CD4-positive, alpha-beta T cell (primary cell): ENCODE results near the gene AIFM3. TPM values are rescaled to one million over a fixed set of nuclear protein-coding genes. Genes with fewer than 3 reads are reported as not detected.
"Not testable (repeated sequence)": the region's sequence is repeated elsewhere in the genome, so short reads cannot be mapped to it uniquely, and the experiment has no call there.

Source experiments
- ATAC-seq: fragments of 200-7000 bp; cut with Tn5 transposase; one replicate; pipeline ENCODE4 v1.10.0; 2022; ENCODE audit warnings: mild to moderate bottlenecking; ENCODE audit not compliant: poor library complexity
- CTCF ChIA-PET: fragments of 350-600 bp; sonication (Branson Sonifier 250); formaldehyde crosslinking; loops from one replicate; lab custom pipeline; 2021; ENCODE audit warnings: antibody characterized with exemption, inconsistent platforms; lab: Charles Lee
- POLR2A ChIA-PET: fragments of 350-600 bp; sonication (Branson Sonifier 250); formaldehyde crosslinking; loops from one replicate; lab custom pipeline; 2021; ENCODE audit warnings: antibody characterized with exemption, inconsistent platforms; lab: Charles Lee
- DNase-seq, 14 experiments: peaks; one replicate each; pipeline ENCODE4 v3.0.0-alpha.2; 2013 to 2020; ENCODE audit warnings: mixed read lengths in 2 of 14
- H3K27ac ChIP-seq, 2 donors: one replicate each; pipeline versions ENCODE4 v1.5.1 to v1.7.0; 2013; ENCODE audit warnings: low read length in 2 of 2, low read depth in 1 of 2, mild to moderate bottlenecking in 1 of 2
- H3K27me3 ChIP-seq, 2 experiments: 1 replicate in 1 of 2; 2 replicates in 1 of 2; pipeline versions ENCODE4 v1.6.1 to v1.7.0; 2013; ENCODE audit warnings: low read length in 2 of 2, control low read depth in 1 of 2, mild to moderate bottlenecking in 1 of 2, moderate library complexity in 1 of 2; ENCODE audit not compliant: insufficient read depth in 2 of 2, control insufficient read depth in 1 of 2
- H3K36me3 ChIP-seq: one replicate; pipeline ENCODE4 v1.6.1; 2013; ENCODE audit warnings: low read length, control low read depth; ENCODE audit not compliant: insufficient read depth
- H3K4me1 ChIP-seq: one replicate; pipeline ENCODE4 v1.6.1; 2013; ENCODE audit warnings: low read length, control low read depth; ENCODE audit not compliant: insufficient read depth
- H3K4me3 ChIP-seq: one replicate; pipeline ENCODE4 v1.5.1; 2013; ENCODE audit warnings: mild to moderate bottlenecking, low read length, moderate library complexity
- H3K9me3 ChIP-seq, 2 experiments: 1 replicate in 1 of 2; 2 replicates in 1 of 2; pipeline versions ENCODE4 v1.6.1 to v1.7.0; 2013; ENCODE audit warnings: low read length in 2 of 2, mild to moderate bottlenecking in 2 of 2, control low read depth in 1 of 2, moderate library complexity in 1 of 2; ENCODE audit not compliant: control insufficient read depth in 1 of 2, insufficient read depth in 1 of 2
- H3K27ac Mint-ChIP-seq: one replicate; pipeline ENCODE4 v1.8.0; 2020; ENCODE audit warnings: mixed read lengths
- H3K27me3 Mint-ChIP-seq: one replicate; pipeline ENCODE4 v1.8.0; 2021; ENCODE audit warnings: mixed read lengths
- H3K36me3 Mint-ChIP-seq: one replicate; pipeline ENCODE4 v1.8.0; 2021; ENCODE audit warnings: low read depth, mixed read lengths
- H3K4me1 Mint-ChIP-seq: one replicate; pipeline ENCODE4 v1.8.0; 2021; ENCODE audit warnings: low read depth, mixed read lengths
- H3K4me3 Mint-ChIP-seq: one replicate; pipeline ENCODE4 v1.8.0; 2020; ENCODE audit warnings: mild to moderate bottlenecking, mixed read lengths
- H3K9me3 Mint-ChIP-seq: one replicate; pipeline ENCODE4 v1.8.0; 2020; ENCODE audit warnings: mixed read lengths
- intact Hi-C, 2 experiments: fragments of 100-400 bp; cut with DNase I in 1 of 2; cut with micrococcal nuclease in 1 of 2; formaldehyde crosslinking; loops; one replicate each; pipeline versions ENCODE4 v1.15.1 to v1.9.0; 2023 to 2025; cut with DNase I, micrococcal nuclease
- total RNA-seq, 174 experiments: library from RNA in 2 of 174; stranded (reverse) in 2 of 174; gene quantifications; one replicate each; pipeline ENCODE4 v1.2.3 and lab custom pipeline; 2021 to 2026
- TF ChIP-seq, protein P1 (sequence below): fragments of 200-600 bp; IDR thresholded peaks from one replicate; pipeline ENCODE4 v1.8.0; 2022; ENCODE audit warnings: antibody characterized with exemption, mild to moderate bottlenecking

AIFM3 gene
- total RNA-seq, 2 experiments from 2014 or later = 0.34 to 0.41 TPM

DNA sequence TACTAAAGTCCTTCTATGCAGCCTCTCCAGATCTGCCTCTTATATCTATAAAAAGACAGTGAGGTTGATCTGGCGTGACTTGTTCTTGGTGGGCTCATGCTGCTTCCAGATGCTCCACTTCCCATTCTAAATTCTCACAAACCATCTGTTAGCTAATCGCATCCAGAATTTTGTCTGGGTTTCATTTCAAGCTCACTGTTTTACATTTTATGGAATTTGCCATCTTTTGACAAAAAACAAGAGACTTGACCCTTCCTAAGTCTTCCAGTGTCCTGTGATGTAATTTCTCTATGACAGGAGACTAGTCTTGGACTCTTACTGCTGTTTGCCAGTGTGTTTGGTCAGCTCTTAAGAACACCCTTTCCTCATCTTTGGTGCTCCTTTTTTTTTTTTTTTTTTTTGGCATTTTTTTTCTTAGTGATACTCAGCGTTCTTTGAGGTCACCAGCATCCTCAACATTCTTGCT lies 26.8 kb upstream of the AIFM3 start:
- Mint-ChIP-seq H3K27ac (no peak overlapping the region), H3K36me3 (peaks cover 82% of the 10 kb centered on the region), H3K4me3 (peak overlapping the region; percentile 66), H3K9me3 (no peaks in the 10 kb centered on the region), H3K27me3 (no peaks in the 10 kb centered on the region), H3K4me1 (peaks cover 85% of the 10 kb centered on the region)
- no peaks in the 10 kb centered on the region for H3K9me3 ChIP-seq
- intact Hi-C loops = no loop called here
- CTCF ChIA-PET = interaction anchor here (1.7 kb wide), 1 partner anchor 23 kb away, joined by 5 read pairs; no protein-coding TSS in a partner anchor
- TF ChIP-seq, protein P1, sequence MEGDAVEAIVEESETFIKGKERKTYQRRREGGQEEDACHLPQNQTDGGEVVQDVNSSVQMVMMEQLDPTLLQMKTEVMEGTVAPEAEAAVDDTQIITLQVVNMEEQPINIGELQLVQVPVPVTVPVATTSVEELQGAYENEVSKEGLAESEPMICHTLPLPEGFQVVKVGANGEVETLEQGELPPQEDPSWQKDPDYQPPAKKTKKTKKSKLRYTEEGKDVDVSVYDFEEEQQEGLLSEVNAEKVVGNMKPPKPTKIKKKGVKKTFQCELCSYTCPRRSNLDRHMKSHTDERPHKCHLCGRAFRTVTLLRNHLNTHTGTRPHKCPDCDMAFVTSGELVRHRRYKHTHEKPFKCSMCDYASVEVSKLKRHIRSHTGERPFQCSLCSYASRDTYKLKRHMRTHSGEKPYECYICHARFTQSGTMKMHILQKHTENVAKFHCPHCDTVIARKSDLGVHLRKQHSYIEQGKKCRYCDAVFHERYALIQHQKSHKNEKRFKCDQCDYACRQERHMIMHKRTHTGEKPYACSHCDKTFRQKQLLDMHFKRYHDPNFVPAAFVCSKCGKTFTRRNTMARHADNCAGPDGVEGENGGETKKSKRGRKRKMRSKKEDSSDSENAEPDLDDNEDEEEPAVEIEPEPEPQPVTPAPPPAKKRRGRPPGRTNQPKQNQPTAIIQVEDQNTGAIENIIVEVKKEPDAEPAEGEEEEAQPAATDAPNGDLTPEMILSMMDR = no peak
- no peak overlapping the region for H3K4me3 ChIP-seq
- no peak overlapping the region for H3K27ac ChIP-seq
- H3K36me3 ChIP-seq = peaks cover 35% of the 10 kb centered on the region
- POLR2A ChIA-PET = no interaction called here
- ATAC-seq = no peak
- DNase-seq = no peak
- H3K27me3 ChIP-seq = no peaks in the 10 kb centered on the region
- H3K4me1 ChIP-seq = peaks cover 66% of the 10 kb centered on the region

DNA sequence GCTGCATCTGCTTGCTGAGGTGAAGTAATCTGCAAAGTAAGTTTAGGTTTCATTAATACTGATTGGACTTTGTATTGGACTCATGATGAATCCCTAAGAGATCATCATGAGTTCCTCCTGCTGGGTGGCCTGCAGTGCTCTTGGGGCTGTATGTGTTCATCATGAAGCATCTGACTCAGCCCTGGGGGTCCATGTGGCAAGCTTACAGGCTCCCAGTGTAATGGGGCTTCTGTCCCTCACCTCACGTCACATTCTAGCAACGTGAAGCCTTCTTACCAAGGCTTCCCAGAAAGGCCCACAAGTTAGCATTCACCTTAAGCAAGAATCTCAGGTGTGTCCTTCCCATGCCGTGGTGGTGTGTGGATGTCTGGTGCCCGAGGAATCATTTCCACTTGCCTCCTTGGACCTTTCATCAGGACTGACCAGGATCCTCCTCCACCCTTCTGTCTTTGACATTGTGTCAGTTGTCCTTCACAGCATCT lies 26.1 kb upstream of the AIFM3 start:
- peaks cover 62% of the 10 kb centered on the region for H3K4me1 ChIP-seq
- no peak overlapping the region for H3K4me3 ChIP-seq
- Mint-ChIP-seq H3K9me3 (no peaks in the 10 kb centered on the region), H3K4me1 (peaks cover 90% of the 10 kb centered on the region), H3K36me3 (peaks cover 83% of the 10 kb centered on the region), H3K4me3 (peak overlapping the region; percentile 66), H3K27ac (peak overlapping the region; percentile 54), H3K27me3 (no peaks in the 10 kb centered on the region)
- ChIA-PET POLR2A (no interaction called here), CTCF (interaction anchor here (1.7 kb wide), 1 partner anchor 24 kb away, joined by 5 read pairs; no protein-coding TSS in a partner anchor)
- DNase-seq = no peak
- H3K9me3 ChIP-seq = no peaks in the 10 kb centered on the region
- intact Hi-C loops = no loop called here
- no peaks in the 10 kb centered on the region for H3K27me3 ChIP-seq
- TF ChIP-seq, protein P1 = no peak
- H3K36me3 ChIP-seq = peaks cover 36% of the 10 kb centered on the region
- no peak for ATAC-seq
- no peak overlapping the region for H3K27ac ChIP-seq

DNA sequence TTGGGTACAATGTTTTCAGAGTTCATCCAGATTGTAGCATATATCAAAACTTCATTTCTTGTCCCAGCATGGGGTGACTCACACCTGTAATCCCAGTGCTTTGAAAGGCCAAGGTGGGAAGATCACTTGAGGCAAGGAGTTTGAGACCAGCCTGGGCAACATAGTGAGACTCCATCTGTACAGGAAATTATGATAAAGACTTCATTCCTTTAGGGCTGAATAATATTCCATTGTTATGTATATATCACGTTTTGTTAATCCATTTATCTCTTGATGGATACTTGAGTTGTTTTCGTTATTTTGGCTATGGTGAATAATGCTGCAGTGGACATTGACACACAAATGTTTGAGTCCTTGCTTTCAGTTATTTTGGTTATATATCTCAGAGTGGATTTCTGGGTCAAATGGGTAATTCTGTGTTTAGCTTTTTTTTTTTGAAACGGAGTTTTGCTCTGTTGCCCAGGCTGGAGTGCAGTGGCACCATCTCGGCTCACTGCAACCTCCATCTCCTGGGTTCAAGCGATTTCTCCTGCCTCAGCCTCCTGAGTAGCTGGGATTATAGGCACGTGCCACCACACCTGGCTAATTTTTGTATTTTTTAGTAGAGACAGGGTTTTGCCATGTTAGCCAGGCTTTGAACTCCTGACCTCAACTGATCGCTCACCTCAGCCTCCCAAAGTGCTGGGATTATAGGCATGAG lies 24.7 kb upstream of the AIFM3 start:
- Mint-ChIP-seq H3K27ac (peak overlapping the region; percentile 6), H3K36me3 (peaks cover 79% of the 10 kb centered on the region)
- ATAC-seq = not testable (repeated sequence)

More for the DNA sequence above, 24.7 kb upstream of the AIFM3 start:
- H3K4me3 Mint-ChIP-seq, H3K9me3 ChIP-seq, CTCF ChIA-PET, DNase-seq, H3K27ac ChIP-seq, H3K9me3 Mint-ChIP-seq, H3K27me3 ChIP-seq, H3K27me3 Mint-ChIP-seq, intact Hi-C loops, POLR2A ChIA-PET, H3K4me3 ChIP-seq: not testable (repeated sequence)
- Histone ChIP-seq H3K4me1 (peaks cover 60% of the 10 kb centered on the region), H3K36me3 (peaks cover 31% of the 10 kb centered on the region)
- peaks cover 86% of the 10 kb centered on the region for H3K4me1 Mint-ChIP-seq
